Activated naive CD4-positive, alpha-beta T cell (primary cell): ENCODE measurements around the gene MBD3.
A peak's percentile ranks its signal among the peaks of the same experiment; 100 is the strongest.

Experiments
- DNase-seq, 4 experiments: peaks; one replicate each; lab custom pipeline; 2025; lab: John Stamatoyannopoulos, UW

MBD3 gene

GRCh38 chr19:1598777-1599459 is 6.3 kb upstream of the MBD3 start:
- DNase-seq: no peak

- DNase-seq: no peak
These were observed 772 bp upstream of the MBD3 start for GRCh38 chr19:1593501-1593772.

GRCh38 chr19:1592024-1592754 is 476 bp downstream of the MBD3 start:
- peak; percentile 60 to 81 (median 62) for DNase-seq

- DNase-seq: no peak
These were observed 1.1 kb downstream of the MBD3 start for GRCh38 chr19:1591421-1592023.

GRCh38 chr19:1590641-1591397 is 1.8 kb downstream of the MBD3 start:
- DNase-seq: peak in 1 of 4 experiments; percentile 11

- no peak for DNase-seq
These were observed 4.8 kb downstream of the MBD3 start for GRCh38 chr19:1587872-1588271.

- no peak for DNase-seq
These were observed 7.5 kb downstream of the MBD3 start for GRCh38 chr19:1585243-1585580.

- DNase-seq: no peak
These were observed 8.0 kb downstream of the MBD3 start for GRCh38 chr19:1584500-1585242.

- DNase-seq: no peak
These were observed 10.5 kb downstream of the MBD3 start for GRCh38 chr19:1582201-1582600.

- DNase-seq: no peak
These were observed 11.7 kb downstream of the MBD3 start for GRCh38 chr19:1580957-1581356.

- no peak for DNase-seq
These were observed 12.3 kb downstream of the MBD3 start for GRCh38 chr19:1580382-1580781.

- no peak for DNase-seq
These were observed 13.4 kb downstream of the MBD3 start for GRCh38 chr19:1579222-1579621.

GRCh38 chr19:1577929-1578618 is 14.6 kb downstream of the MBD3 start:
- no peak for DNase-seq

- DNase-seq: no peak
These were observed 15.4 kb downstream of the MBD3 start for GRCh38 chr19:1577090-1577928.

GRCh38 chr19:1576242-1577089 is 16.2 kb downstream of the MBD3 start:
- DNase-seq: no peak

- no peak for DNase-seq
These were observed 17.1 kb downstream of the MBD3 start for GRCh38 chr19:1575323-1576241.

- DNase-seq: no peak
These were observed 18.1 kb downstream of the MBD3 start for GRCh38 chr19:1574354-1575136.

GRCh38 chr19:1572795-1573194 is 19.9 kb downstream of the MBD3 start:
- DNase-seq: no peak
